Measurements from ENCODE around the gene AGPS.
"Not testable (repeated sequence)": the region's sequence is repeated elsewhere in the genome, so short reads cannot be mapped to it uniquely, and the experiment has no call there.

AGPS gene

GRCh38 chr2:177476897-177477296, 84.3 kb downstream of the AGPS start:
- no peak for DNase-seq

GRCh38 chr2:177478029-177478428, 85.5 kb downstream of the AGPS start:
- no peak for DNase-seq

- DNase-seq: no peak
Measured at GRCh38 chr2:177478907-177479306, 86.3 kb downstream of the AGPS start.

GRCh38 chr2:177482195-177482594, 89.6 kb downstream of the AGPS start:
- DNase-seq: no peak

- DNase-seq: no peak
Measured at GRCh38 chr2:177483531-177483930, 91.0 kb downstream of the AGPS start.

- no peak for DNase-seq
Measured at GRCh38 chr2:177484180-177484795, 91.7 kb downstream of the AGPS start.

- not testable (repeated sequence) for DNase-seq
Measured at GRCh38 chr2:177485657-177486056, 93.1 kb downstream of the AGPS start.

- no peak for DNase-seq
Measured at GRCh38 chr2:177489719-177490301, 97.2 kb downstream of the AGPS start.

GRCh38 chr2:177495945-177496344, 103.4 kb downstream of the AGPS start:
- no peak for DNase-seq

GRCh38 chr2:177496921-177497320, 104.3 kb downstream of the AGPS start:
- no peak for DNase-seq

- no peak for DNase-seq
Measured at GRCh38 chr2:177501186-177501585, 108.6 kb downstream of the AGPS start.

GRCh38 chr2:177506505-177506904, 113.9 kb downstream of the AGPS start:
- no peak for DNase-seq

- no peak for DNase-seq
Measured at GRCh38 chr2:177506998-177507397, 114.4 kb downstream of the AGPS start.

GRCh38 chr2:177516824-177517544, 124.4 kb downstream of the AGPS start:
- no peak for DNase-seq

GRCh38 chr2:177518754-177519153, 126.2 kb downstream of the AGPS start:
- no peak for DNase-seq

- DNase-seq: no peak
Measured at GRCh38 chr2:177519534-177520115, 127.1 kb downstream of the AGPS start.

- DNase-seq: no peak
Measured at GRCh38 chr2:177520324-177520723, 127.8 kb downstream of the AGPS start.

GRCh38 chr2:177523781-177524180, 131.2 kb downstream of the AGPS start:
- no peak for DNase-seq

GRCh38 chr2:177525351-177525924, 132.9 kb downstream of the AGPS start:
- DNase-seq: no peak

- DNase-seq: no peak
Measured at GRCh38 chr2:177528351-177528933, 135.9 kb downstream of the AGPS start.

- DNase-seq: no peak
Measured at GRCh38 chr2:177529166-177529565, 136.6 kb downstream of the AGPS start.

GRCh38 chr2:177530561-177530960, 138.0 kb downstream of the AGPS start:
- DNase-seq: no peak

- no peak for DNase-seq
Measured at GRCh38 chr2:177531706-177532105, 139.1 kb downstream of the AGPS start.

Measured in NCI-H774 (cell line).